DLD1 (cell line): Measurements from ENCODE around the gene MRPL51.
"Not testable (repeated sequence)": the region's sequence is repeated elsewhere in the genome, so short reads cannot be mapped to it uniquely, and the experiment has no call there.

ENCODE experiments used
- in situ Hi-C: cut with HindIII; loops from 2 replicates; pipeline ENCODE4 v1.10.0; 2017; ENCODE audit warnings: low sequenced_read_pairs

MRPL51 gene

GRCh38 chr12:6489449-6489848 is 3.6 kb downstream of the MRPL51 start:
- in situ Hi-C loops, result no loop called here

- in situ Hi-C loops, result no loop called here
These were observed 4.8 kb downstream of the MRPL51 start for GRCh38 chr12:6488240-6488639.

DNA sequence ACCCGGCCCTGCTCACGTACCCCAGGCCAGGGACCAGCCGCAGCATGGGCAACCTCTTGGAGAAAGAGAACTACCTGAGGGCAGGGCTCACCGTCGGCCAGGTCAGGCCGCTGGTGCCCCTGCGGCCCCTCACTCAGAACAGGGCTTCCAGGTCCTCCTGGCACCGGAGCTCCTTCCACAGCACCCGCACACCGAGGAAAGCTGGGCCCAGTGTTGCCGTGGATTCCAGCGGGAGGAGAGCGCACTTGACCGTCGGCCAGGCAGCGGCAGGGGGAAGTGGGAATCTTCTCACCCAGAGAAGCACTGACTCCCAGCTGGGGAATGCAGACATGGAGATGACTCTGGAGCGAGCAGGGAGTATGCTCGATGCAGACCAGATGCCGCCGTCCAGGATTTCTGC is 14.6 kb downstream of the MRPL51 start:
- in situ Hi-C loops, result no loop called here

GRCh38 chr12:6477601-6478377 is 15.3 kb downstream of the MRPL51 start:
- in situ Hi-C loops, result not testable (repeated sequence)

DNA sequence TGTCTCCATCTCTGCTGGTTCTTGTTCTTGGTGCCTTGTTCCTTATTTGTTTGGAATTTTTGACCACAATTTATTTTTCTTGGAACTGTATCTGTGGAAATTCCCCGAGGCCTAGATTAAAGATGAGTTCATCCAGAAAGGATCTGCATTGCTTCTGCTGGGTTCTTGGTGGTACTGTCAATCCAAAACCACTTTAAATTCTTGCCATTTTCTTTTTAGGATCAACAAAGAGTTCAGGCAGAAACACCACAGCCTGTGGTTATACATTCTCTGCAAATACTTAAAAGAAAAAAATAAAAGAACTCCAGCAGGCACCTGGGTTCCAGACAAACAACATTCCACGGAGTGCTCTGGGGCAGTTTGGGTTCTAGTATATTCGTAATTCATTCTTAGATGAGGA is 16.6 kb downstream of the MRPL51 start:
- in situ Hi-C loops, result no loop called here

DNA sequence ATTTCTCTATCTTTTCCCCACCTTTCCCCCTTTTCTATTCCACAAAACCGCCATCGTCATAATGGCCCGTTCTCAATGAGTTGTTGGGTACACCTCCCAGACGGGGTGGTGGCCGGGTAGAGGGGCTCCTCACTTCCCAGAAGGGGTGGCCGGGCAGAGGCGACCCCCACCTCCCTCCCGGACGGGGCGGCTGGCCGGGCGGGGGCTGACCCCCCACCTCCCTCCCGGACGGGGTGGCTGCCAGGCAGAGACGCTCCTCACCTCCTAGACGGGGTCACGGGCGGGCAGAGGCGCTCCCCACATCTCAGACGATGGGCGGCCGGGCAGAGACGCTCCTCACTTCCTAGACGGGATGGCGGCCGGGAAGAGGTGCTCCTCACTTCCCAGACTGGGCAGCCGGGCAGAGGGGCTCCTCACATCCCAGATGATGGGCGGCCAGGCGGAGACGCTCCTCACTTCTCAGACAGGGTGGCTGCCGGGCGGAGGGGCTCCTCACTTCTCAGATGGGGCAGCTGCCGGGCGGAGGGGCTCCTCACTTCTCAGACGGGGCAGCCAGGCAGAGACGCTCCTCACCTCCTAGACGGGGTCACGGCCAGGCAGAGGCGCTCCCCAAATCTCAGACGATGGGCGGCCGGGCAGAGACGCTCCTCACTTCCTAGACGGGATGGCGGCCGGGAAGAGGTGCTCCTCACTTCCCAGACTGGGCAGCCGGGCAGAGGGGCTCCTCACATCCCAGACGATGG is 17.7 kb downstream of the MRPL51 start:
- in situ Hi-C loops, result not testable (repeated sequence)

DNA sequence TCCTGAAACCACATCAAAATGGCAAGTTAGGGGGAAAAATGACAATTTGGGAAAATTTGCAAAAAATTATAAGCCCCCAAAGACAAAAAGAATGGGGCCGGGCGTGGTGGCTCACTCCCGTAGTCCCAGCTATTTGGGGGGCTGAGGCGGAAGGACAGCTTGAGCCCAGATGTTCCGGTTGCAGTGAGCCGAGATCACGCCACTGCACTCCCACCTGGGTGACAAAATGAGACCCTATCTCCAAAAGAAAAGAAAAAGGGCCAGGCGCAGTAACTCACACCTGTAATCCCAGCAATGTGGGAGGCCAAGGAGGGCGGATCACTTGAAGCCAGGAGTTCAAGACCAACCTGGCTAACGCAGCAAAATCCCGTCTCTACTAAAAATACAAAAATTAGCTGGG is 20.6 kb downstream of the MRPL51 start:
- in situ Hi-C loops, result no loop called here

DNA sequence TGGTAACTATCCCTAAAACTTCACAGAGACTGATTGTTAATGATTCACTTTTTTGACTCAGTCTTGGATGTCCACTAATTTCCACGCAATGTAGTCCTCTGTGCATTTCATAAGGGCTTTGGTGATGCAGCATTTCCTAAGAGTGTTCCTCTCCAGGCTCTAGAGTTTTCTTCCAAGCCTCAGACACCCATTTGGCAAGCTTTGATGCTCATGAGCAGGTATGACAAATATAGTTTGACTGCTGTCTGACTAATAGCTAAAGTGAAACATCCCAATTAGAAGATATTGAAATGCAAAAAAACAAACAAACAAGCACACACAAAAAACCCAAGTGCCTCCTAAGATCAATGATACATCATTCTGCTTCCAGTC is 21.1 kb downstream of the MRPL51 start:
- in situ Hi-C loops, result no loop called here

DNA sequence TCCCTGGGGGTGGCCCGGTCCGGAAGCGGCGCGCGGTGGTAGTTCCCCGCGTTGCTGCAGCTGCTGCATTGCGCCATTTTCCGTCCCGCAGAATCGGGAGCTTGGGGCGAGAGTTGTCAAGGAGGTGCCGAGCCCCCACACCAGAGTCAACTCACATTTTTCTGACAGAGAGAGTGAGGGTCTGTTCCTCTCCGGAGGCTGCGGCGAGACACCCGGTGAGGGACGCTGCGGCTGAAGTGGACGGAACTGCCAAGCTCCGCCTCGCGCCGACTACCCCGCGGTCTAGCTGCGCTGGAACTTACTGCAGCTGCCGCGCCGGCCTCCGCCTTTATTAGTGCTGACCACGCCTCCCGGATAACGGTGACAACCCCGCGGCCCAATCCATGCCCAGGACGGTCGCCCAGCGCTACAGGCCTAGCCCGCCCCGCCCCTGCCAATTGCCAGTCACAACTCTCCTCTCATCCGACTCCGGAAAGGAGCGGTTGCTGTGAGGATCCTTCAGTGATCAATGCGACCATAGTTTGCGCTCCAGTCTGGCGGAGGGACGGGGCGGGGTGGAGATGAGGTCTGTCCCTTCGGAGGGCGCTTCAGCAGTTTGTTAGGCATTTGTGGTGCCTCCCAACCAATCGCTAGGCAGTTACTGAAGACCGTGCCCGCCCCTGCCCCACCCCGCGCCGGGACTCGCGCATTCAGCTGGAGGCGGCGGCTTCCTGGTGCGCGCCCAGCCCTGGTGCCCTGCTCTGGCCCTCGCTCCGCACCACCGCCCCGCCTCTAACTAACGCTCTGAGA is 22.5 kb downstream of the MRPL51 start, which contains the start of gene VAMP1:
TSS of gene VAMP1 (minus strand) at position 303 of the 789 bp plus-strand sequence. CDS start at position 157, 146 bp downstream.
- in situ Hi-C loops, result no loop called here

GRCh38 chr12:6469609-6470374 is 23.3 kb downstream of the MRPL51 start:
- in situ Hi-C loops, result no loop called here

DNA sequence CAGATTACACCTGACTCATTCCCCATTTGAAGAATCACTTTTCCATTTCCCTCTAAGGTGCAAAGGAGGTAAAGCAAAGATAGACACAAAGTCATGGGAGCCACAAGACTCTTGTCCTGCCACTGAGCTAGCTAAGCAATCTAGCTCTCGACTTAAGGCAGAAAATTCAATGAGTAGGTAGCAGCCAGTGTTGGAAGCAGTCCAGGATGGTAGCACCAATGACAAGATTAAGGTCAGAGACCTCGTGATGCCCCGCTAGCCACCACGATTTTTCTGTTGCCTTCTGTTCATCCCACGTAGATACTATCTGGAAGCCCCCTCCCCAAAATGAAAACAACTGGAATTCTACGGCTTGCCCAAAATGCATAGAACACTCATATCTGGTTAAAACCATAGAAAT is 24.0 kb downstream of the MRPL51 start:
- in situ Hi-C loops, result no loop called here

DNA sequence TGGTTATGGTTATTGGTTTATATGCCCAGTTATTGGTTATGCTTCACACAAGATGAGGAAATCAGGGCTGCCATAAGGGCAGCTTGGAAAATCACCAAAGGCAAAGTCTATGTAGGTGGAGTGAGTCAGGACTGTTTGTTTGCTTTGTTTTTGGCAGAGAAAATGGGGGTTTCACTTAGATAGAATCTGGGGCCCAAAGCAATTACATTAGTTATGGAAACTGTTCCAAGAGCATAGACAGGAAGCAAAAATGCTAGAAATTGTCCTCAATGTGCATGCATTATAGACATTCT is 24.8 kb downstream of the MRPL51 start:
- in situ Hi-C loops, result no loop called here

- in situ Hi-C loops, result not testable (repeated sequence)
These were observed 25.3 kb downstream of the MRPL51 start for GRCh38 chr12:6467571-6468282.

DNA sequence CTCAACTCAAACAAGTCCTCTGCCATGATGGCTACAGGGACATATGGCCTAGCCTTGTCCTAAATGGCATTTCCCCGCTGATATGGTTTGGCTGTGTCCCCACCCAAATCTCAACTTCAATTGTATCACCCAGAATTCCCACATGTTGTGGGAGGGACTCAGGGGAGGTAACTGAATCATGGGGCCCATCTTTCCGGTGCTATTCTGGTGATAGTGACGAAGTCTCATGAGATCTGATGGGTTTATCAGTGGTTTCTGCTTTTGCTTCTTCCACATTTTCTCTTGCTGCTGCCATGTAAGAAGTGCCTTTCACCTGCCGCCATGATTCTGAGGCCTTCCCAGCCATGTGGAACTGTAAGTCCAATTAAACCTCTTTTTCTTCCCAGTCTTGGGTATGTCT is 26.3 kb downstream of the MRPL51 start:
- in situ Hi-C loops, result not testable (repeated sequence)

DNA sequence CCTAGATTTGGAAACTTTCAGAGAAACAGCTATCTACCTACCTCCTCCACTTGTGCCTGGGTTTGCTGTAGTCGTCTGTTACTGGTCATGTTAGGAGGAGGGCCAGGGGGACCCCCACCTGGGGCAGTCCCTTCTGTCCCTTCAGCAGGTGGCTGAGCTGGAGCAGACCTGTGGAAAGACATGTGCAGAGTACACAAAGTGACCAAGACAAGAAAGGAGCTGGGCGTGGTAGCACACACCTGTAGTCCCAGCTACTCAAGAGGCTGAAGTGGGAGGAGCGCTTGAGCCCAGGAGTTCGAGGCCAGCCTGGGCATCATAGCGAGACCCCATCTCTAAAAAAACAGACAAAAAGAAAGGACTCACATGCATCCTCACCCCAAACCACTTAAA is 26.9 kb downstream of the MRPL51 start:
- in situ Hi-C loops, result no loop called here

- in situ Hi-C loops, result no loop called here
These were observed 27.4 kb downstream of the MRPL51 start for GRCh38 chr12:6465467-6466183.

- in situ Hi-C loops, result no loop called here
These were observed 28.5 kb downstream of the MRPL51 start for GRCh38 chr12:6464531-6464930.

DNA sequence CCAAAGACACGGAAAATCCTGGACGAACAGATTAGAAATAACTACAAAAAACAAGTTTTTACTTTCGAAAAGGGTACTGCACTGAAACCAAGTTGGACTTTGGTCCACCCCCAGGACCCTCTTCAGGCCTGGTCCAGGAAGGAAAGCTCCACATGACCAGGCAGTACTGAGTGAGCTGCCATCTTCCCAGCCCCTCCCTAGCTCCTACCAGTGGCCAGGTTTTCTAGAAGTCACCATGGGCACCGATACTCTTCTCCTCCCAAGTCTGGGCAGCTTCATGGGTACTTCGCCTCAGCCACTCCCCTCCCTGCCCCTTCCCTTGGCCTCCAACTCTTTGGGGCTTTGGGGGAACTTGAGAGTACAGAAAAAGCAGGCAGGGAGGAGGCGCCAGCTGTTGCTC is 29.2 kb downstream of the MRPL51 start:
- in situ Hi-C loops, result no loop called here

DNA sequence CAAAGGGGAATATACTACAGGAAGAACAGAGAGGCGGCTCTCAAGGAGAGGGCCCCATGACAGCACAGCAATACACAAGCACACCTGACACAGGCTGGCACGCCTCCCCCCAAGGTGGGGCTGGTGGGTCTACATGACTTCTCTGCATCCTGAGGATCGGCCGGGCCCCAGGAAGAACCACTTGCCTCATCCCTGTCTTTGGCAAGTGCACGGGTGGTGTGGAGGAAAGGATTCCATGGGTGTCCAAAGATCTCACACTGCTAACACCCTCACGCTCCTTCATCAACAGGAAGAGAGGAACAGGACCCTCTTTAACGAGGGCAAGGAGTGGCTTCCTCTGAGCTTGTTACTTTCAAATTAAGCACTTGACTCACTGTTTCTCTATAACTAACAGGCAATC is 29.8 kb downstream of the MRPL51 start:
- in situ Hi-C loops, result no loop called here
